ENCODE data around the gene DROSHA. TPM values are rescaled to one million over a fixed set of nuclear protein-coding genes. Genes with fewer than 3 reads are reported as not detected.
"Not testable (repeated sequence)": the region's sequence is repeated elsewhere in the genome, so short reads cannot be mapped to it uniquely, and the experiment has no call there.

Gene DROSHA
- polyA plus RNA-seq, 1 donor: 57.0 TPM

- Histone ChIP-seq H3K27me3 (ENCODE audit: control insufficient read depth, insufficient read depth, low read length) (no peaks in the 10 kb centered on the region), H3K27ac (ENCODE audit: low read length) (no peak overlapping the region), H3K4me1 (ENCODE audit: control insufficient read depth, insufficient read depth, low read length) (no peaks in the 10 kb centered on the region), H3K4me3 (ENCODE audit: low read length) (no peak overlapping the region), H3K36me3 (ENCODE audit: control insufficient read depth, insufficient read depth, low read length) (no peaks in the 10 kb centered on the region), H3K9me3 (ENCODE audit: control insufficient read depth, low read depth, low read length) (no peaks in the 10 kb centered on the region)
- no peak for DNase-seq
- WGBS (ENCODE audit: insufficient coverage, low lambda C conversion rate): no CpG with 5 or more reads among the region's 1 CpG
Observed at GRCh38 chr5:31561946-31562345, 30.1 kb upstream of the DROSHA start.

GRCh38 chr5:31559942-31560341 lies 28.0 kb upstream of the DROSHA start:
- DNase-seq: no peak
- Histone ChIP-seq H3K4me1 (ENCODE audit: control insufficient read depth, insufficient read depth, low read length) (no peaks in the 10 kb centered on the region), H3K27ac (ENCODE audit: low read length) (no peak overlapping the region), H3K36me3 (ENCODE audit: control insufficient read depth, insufficient read depth, low read length) (peaks cover 8% of the 10 kb centered on the region), H3K27me3 (ENCODE audit: control insufficient read depth, insufficient read depth, low read length) (no peaks in the 10 kb centered on the region), H3K4me3 (ENCODE audit: low read length) (no peak overlapping the region), H3K9me3 (ENCODE audit: control insufficient read depth, low read depth, low read length) (no peaks in the 10 kb centered on the region)
- no CpG with 5 or more reads among the region's 3 CpGs for WGBS (ENCODE audit: insufficient coverage, low lambda C conversion rate)

- DNase-seq: no peak
- Histone ChIP-seq H3K4me1 (ENCODE audit: control insufficient read depth, insufficient read depth, low read length) (no peaks in the 10 kb centered on the region), H3K9me3 (ENCODE audit: control insufficient read depth, low read depth, low read length) (no peaks in the 10 kb centered on the region), H3K4me3 (ENCODE audit: low read length) (no peak overlapping the region), H3K27me3 (ENCODE audit: control insufficient read depth, insufficient read depth, low read length) (no peaks in the 10 kb centered on the region), H3K36me3 (ENCODE audit: control insufficient read depth, insufficient read depth, low read length) (peaks cover 32% of the 10 kb centered on the region), H3K27ac (ENCODE audit: low read length) (no peak overlapping the region)
- WGBS (ENCODE audit: insufficient coverage, low lambda C conversion rate): no CpG with 5 or more reads among the region's 3 CpGs
Observed at GRCh38 chr5:31556461-31556860, 24.6 kb upstream of the DROSHA start.

- no peaks in the 10 kb centered on the region for H3K9me3 ChIP-seq (ENCODE audit: control insufficient read depth, low read depth, low read length)
- H3K27ac ChIP-seq (ENCODE audit: low read length): no peak overlapping the region
- no peak for DNase-seq
- H3K4me1 ChIP-seq (ENCODE audit: control insufficient read depth, insufficient read depth, low read length): no peaks in the 10 kb centered on the region
- peaks cover 38% of the 10 kb centered on the region for H3K36me3 ChIP-seq (ENCODE audit: control insufficient read depth, insufficient read depth, low read length)
- H3K27me3 ChIP-seq (ENCODE audit: control insufficient read depth, insufficient read depth, low read length): no peaks in the 10 kb centered on the region
- H3K4me3 ChIP-seq (ENCODE audit: low read length): no peak overlapping the region
- 100% methylated on average over 1 of the region's 1 CpG for WGBS (ENCODE audit: insufficient coverage, low lambda C conversion rate)
Observed at GRCh38 chr5:31554552-31554951, 22.7 kb upstream of the DROSHA start.

GRCh38 chr5:31553863-31554262 lies 22.0 kb upstream of the DROSHA start:
- no peak for DNase-seq
- H3K27ac ChIP-seq (ENCODE audit: low read length): no peak overlapping the region
- H3K4me3 ChIP-seq (ENCODE audit: low read length): no peak overlapping the region
- H3K4me1 ChIP-seq (ENCODE audit: control insufficient read depth, insufficient read depth, low read length): no peaks in the 10 kb centered on the region
- no peaks in the 10 kb centered on the region for H3K27me3 ChIP-seq (ENCODE audit: control insufficient read depth, insufficient read depth, low read length)
- H3K9me3 ChIP-seq (ENCODE audit: control insufficient read depth, low read depth, low read length): no peaks in the 10 kb centered on the region
- H3K36me3 ChIP-seq (ENCODE audit: control insufficient read depth, insufficient read depth, low read length): peaks cover 40% of the 10 kb centered on the region

- no peaks in the 10 kb centered on the region for H3K4me1 ChIP-seq (ENCODE audit: control insufficient read depth, insufficient read depth, low read length)
- no peak for DNase-seq
- H3K9me3 ChIP-seq (ENCODE audit: control insufficient read depth, low read depth, low read length): no peaks in the 10 kb centered on the region
- no peak overlapping the region for H3K4me3 ChIP-seq (ENCODE audit: low read length)
- H3K27ac ChIP-seq (ENCODE audit: low read length): no peak overlapping the region
- WGBS (ENCODE audit: insufficient coverage, low lambda C conversion rate): no CpG with 5 or more reads among the region's 3 CpGs
- peaks cover 55% of the 10 kb centered on the region for H3K36me3 ChIP-seq (ENCODE audit: control insufficient read depth, insufficient read depth, low read length)
- H3K27me3 ChIP-seq (ENCODE audit: control insufficient read depth, insufficient read depth, low read length): no peaks in the 10 kb centered on the region
Observed at GRCh38 chr5:31551878-31552277, 20.0 kb upstream of the DROSHA start.

- H3K4me3 ChIP-seq (ENCODE audit: low read length); H3K27me3 ChIP-seq (ENCODE audit: control insufficient read depth, insufficient read depth, low read length); DNase-seq; H3K27ac ChIP-seq (ENCODE audit: low read length); H3K9me3 ChIP-seq (ENCODE audit: control insufficient read depth, low read depth, low read length); H3K4me1 ChIP-seq (ENCODE audit: control insufficient read depth, insufficient read depth, low read length): not testable (repeated sequence)
- H3K36me3 ChIP-seq (ENCODE audit: control insufficient read depth, insufficient read depth, low read length): peaks cover 60% of the 10 kb centered on the region
- 100% methylated on average over 1 of the region's 2 CpGs for WGBS (ENCODE audit: insufficient coverage, low lambda C conversion rate)
Observed at GRCh38 chr5:31549114-31549513, 17.2 kb upstream of the DROSHA start.

- H3K36me3 ChIP-seq (ENCODE audit: control insufficient read depth, insufficient read depth, low read length): peaks cover 59% of the 10 kb centered on the region
Observed at GRCh38 chr5:31537851-31538250, 6.0 kb upstream of the DROSHA start.

GRCh38 chr5:31537349-31537748 lies 5.5 kb upstream of the DROSHA start:
- Histone ChIP-seq H3K9me3 (ENCODE audit: control insufficient read depth, low read depth, low read length) (no peaks in the 10 kb centered on the region), H3K27me3 (ENCODE audit: control insufficient read depth, insufficient read depth, low read length) (no peaks in the 10 kb centered on the region), H3K27ac (ENCODE audit: low read length) (no peak overlapping the region), H3K4me1 (ENCODE audit: control insufficient read depth, insufficient read depth, low read length) (peaks cover 7% of the 10 kb centered on the region), H3K36me3 (ENCODE audit: control insufficient read depth, insufficient read depth, low read length) (peaks cover 55% of the 10 kb centered on the region), H3K4me3 (ENCODE audit: low read length) (no peak overlapping the region)
- DNase-seq: no peak

More at GRCh38 chr5:31537851-31538250, 6.0 kb upstream of the DROSHA start:
- H3K9me3 ChIP-seq (ENCODE audit: control insufficient read depth, low read depth, low read length): no peaks in the 10 kb centered on the region
- H3K4me1 ChIP-seq (ENCODE audit: control insufficient read depth, insufficient read depth, low read length): peaks cover 7% of the 10 kb centered on the region
- DNase-seq: no peak
- no peak overlapping the region for H3K4me3 ChIP-seq (ENCODE audit: low read length)
- WGBS (ENCODE audit: insufficient coverage, low lambda C conversion rate): 80% methylated on average over 2 of the region's 4 CpGs
- H3K27ac ChIP-seq (ENCODE audit: low read length): no peak overlapping the region
- H3K27me3 ChIP-seq (ENCODE audit: control insufficient read depth, insufficient read depth, low read length): no peaks in the 10 kb centered on the region

GRCh38 chr5:31536873-31537272 lies 5.0 kb upstream of the DROSHA start:
- no peaks in the 10 kb centered on the region for H3K27me3 ChIP-seq (ENCODE audit: control insufficient read depth, insufficient read depth, low read length)
- H3K27ac ChIP-seq (ENCODE audit: low read length): no peak overlapping the region
- H3K36me3 ChIP-seq (ENCODE audit: control insufficient read depth, insufficient read depth, low read length): peaks cover 50% of the 10 kb centered on the region
- 88% methylated on average over 1 of the region's 3 CpGs for WGBS (ENCODE audit: insufficient coverage, low lambda C conversion rate)
- H3K4me3 ChIP-seq (ENCODE audit: low read length): no peak overlapping the region
- no peak for DNase-seq
- H3K4me1 ChIP-seq (ENCODE audit: control insufficient read depth, insufficient read depth, low read length): peaks cover 7% of the 10 kb centered on the region
- no peaks in the 10 kb centered on the region for H3K9me3 ChIP-seq (ENCODE audit: control insufficient read depth, low read depth, low read length)

- Histone ChIP-seq H3K27ac (ENCODE audit: low read length) (no peak overlapping the region), H3K36me3 (ENCODE audit: control insufficient read depth, insufficient read depth, low read length) (peaks cover 30% of the 10 kb centered on the region), H3K4me3 (ENCODE audit: low read length) (no peak overlapping the region), H3K9me3 (ENCODE audit: control insufficient read depth, low read depth, low read length) (no peaks in the 10 kb centered on the region), H3K27me3 (ENCODE audit: control insufficient read depth, insufficient read depth, low read length) (no peaks in the 10 kb centered on the region), H3K4me1 (ENCODE audit: control insufficient read depth, insufficient read depth, low read length) (peaks cover 13% of the 10 kb centered on the region)
- no CpG with 5 or more reads among the region's 1 CpG for WGBS (ENCODE audit: insufficient coverage, low lambda C conversion rate)
- DNase-seq: no peak
Observed at GRCh38 chr5:31534527-31535046, 2.7 kb upstream of the DROSHA start.
